Measurements from ENCODE around the gene HOXB5.

The HOXB5 gene

DNA sequence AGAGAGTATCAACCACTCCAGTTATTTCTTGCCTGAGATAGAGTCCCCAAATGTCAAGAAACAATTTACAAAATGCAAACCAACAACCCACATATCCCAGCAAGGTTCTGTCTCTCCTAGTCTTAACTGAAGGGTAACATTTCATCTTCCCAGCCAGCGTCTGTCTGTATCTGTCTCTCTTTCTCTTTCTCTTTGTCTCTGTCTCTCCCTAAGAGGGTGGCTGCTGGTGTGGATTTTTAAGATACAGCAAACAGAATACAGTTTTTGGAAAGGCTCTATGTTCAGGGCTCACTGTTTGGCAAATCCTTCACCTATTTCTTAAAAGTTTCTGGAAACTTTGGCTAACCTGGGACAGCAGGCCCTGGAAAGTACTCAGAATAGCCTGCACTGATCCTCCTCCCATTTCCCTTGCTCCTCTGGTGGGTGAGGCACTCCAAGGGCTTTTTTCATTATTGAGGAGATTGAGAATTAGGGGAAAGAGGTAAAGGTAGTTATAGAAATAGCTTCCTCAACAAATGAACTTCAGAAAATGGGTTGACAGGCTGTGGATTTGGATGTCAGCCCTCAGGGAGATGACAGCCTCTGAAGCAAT lies 21.7 kb downstream of the HOXB5 start:
- Histone ChIP-seq H3K4me1 (ENCODE audit: insufficient read depth, low read length) (no peaks in the 10 kb centered on the region), H4K20me1 (ENCODE audit: insufficient read depth, low read length) (no peaks in the 10 kb centered on the region), H3K36me3 (ENCODE audit: insufficient read depth, low read length) (no peaks in the 10 kb centered on the region), H3K27me3 (ENCODE audit: insufficient read depth, low read length, poor library complexity) (peaks cover 43% of the 10 kb centered on the region), H3K79me2 (ENCODE audit: insufficient read depth, low read length) (no peaks in the 10 kb centered on the region), H3K9me3 (ENCODE audit: insufficient read depth, low read length, severe bottlenecking) (no peaks in the 10 kb centered on the region), H3K27ac (ENCODE audit: low read length) (no peak overlapping the region), H2AFZ (ENCODE audit: low read depth, low read length) (no peak overlapping the region), H3K4me2 (ENCODE audit: insufficient read depth, low read length) (no peak overlapping the region), H3K4me3 (ENCODE audit: low read depth in 1 of 2, low read length in 2 of 2) (no peak overlapping the region), H3K9ac (ENCODE audit: low read depth, low read length) (no peak overlapping the region)
- ATAC-seq (ENCODE audit: insufficient read depth, low read depth) (no peak), DNase-seq (no peak)
- TF ChIP-seq, protein P1, sequence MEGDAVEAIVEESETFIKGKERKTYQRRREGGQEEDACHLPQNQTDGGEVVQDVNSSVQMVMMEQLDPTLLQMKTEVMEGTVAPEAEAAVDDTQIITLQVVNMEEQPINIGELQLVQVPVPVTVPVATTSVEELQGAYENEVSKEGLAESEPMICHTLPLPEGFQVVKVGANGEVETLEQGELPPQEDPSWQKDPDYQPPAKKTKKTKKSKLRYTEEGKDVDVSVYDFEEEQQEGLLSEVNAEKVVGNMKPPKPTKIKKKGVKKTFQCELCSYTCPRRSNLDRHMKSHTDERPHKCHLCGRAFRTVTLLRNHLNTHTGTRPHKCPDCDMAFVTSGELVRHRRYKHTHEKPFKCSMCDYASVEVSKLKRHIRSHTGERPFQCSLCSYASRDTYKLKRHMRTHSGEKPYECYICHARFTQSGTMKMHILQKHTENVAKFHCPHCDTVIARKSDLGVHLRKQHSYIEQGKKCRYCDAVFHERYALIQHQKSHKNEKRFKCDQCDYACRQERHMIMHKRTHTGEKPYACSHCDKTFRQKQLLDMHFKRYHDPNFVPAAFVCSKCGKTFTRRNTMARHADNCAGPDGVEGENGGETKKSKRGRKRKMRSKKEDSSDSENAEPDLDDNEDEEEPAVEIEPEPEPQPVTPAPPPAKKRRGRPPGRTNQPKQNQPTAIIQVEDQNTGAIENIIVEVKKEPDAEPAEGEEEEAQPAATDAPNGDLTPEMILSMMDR (IDR thresholded peaks at IDR 0.05; ENCODE audit: borderline replicate concordance, extremely low read depth, low read length, poor library complexity, severe bottlenecking), result no peak
- no peak for TF ChIP-seq EZH2 (IDR thresholded peaks at IDR 0.05; ENCODE audit: borderline replicate concordance, low read depth, low read length, severe bottlenecking)

- no peak overlapping the region for H2AFZ ChIP-seq (ENCODE audit: low read depth, low read length)
- H3K36me3 ChIP-seq (ENCODE audit: insufficient read depth, low read length), result no peaks in the 10 kb centered on the region
- H3K9me3 ChIP-seq (ENCODE audit: insufficient read depth, low read length, severe bottlenecking), result no peaks in the 10 kb centered on the region
- H3K4me1 ChIP-seq (ENCODE audit: insufficient read depth, low read length), result no peaks in the 10 kb centered on the region
- H4K20me1 ChIP-seq (ENCODE audit: insufficient read depth, low read length), result no peaks in the 10 kb centered on the region
- H3K27ac ChIP-seq (ENCODE audit: low read length), result no peak overlapping the region
- TF ChIP-seq, protein P1 (IDR thresholded peaks at IDR 0.05; ENCODE audit: borderline replicate concordance, extremely low read depth, low read length, poor library complexity, severe bottlenecking), result no peak
- no peak for TF ChIP-seq EZH2 (IDR thresholded peaks at IDR 0.05; ENCODE audit: borderline replicate concordance, low read depth, low read length, severe bottlenecking)
- H3K79me2 ChIP-seq (ENCODE audit: insufficient read depth, low read length), result no peaks in the 10 kb centered on the region
- no peak overlapping the region for H3K9ac ChIP-seq (ENCODE audit: low read depth, low read length)
- no peak for DNase-seq
- ATAC-seq (ENCODE audit: insufficient read depth, low read depth), result no peak
- no peak overlapping the region for H3K4me3 ChIP-seq (ENCODE audit: low read depth in 1 of 2, low read length in 2 of 2)
- H3K4me2 ChIP-seq (ENCODE audit: insufficient read depth, low read length), result no peak overlapping the region
- H3K27me3 ChIP-seq (ENCODE audit: insufficient read depth, low read length, poor library complexity), result peaks cover 48% of the 10 kb centered on the region
Observed at GRCh38 chr17:48571024-48571818, 22.4 kb downstream of the HOXB5 start.

DNA sequence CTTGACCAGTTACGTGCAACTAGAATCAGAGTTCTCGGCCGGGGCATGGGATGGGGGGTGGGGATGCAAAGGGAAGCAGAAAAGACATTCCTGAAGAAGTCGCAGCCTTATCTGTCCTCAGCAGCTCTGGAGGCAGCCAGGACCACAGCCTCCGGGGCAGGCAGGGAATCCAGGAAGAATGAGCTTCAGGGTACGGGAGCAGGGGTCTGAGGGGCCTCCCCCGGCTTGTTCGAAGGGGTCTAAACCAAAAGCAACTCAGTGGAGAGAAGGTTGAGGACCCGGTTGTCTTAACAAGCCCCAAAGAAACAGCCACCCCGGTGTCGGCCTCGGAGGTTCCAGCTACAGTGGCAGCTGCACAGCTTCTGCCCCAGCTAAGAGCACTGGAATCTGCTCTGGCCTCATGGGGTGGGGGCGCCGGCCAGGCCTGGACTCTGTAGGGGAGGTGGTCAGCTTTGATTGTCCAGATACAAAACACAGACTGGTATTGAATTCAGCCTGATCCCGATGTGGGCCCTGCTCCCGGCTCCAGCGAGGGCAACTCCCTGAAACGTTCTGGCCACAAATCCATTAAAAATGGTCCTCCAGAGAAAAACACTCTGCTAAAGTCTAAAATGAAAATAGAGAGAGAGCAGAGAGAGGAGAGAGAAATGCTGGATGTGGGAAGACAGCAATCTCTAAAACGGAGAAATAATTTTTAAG lies 23.1 kb downstream of the HOXB5 start:
- no peak overlapping the region for H3K9ac ChIP-seq (ENCODE audit: low read depth, low read length)
- no peaks in the 10 kb centered on the region for H3K9me3 ChIP-seq (ENCODE audit: insufficient read depth, low read length, severe bottlenecking)
- H3K27ac ChIP-seq (ENCODE audit: low read length), result no peak overlapping the region
- no peak overlapping the region for H3K4me3 ChIP-seq (ENCODE audit: low read depth in 1 of 2, low read length in 2 of 2)
- no peak overlapping the region for H2AFZ ChIP-seq (ENCODE audit: low read depth, low read length)
- ATAC-seq (ENCODE audit: insufficient read depth, low read depth) (no peak), DNase-seq (no peak)
- no peaks in the 10 kb centered on the region for H4K20me1 ChIP-seq (ENCODE audit: insufficient read depth, low read length)
- no peaks in the 10 kb centered on the region for H3K79me2 ChIP-seq (ENCODE audit: insufficient read depth, low read length)
- H3K4me2 ChIP-seq (ENCODE audit: insufficient read depth, low read length), result no peak overlapping the region
- no peak for TF ChIP-seq EZH2 (IDR thresholded peaks at IDR 0.05; ENCODE audit: borderline replicate concordance, low read depth, low read length, severe bottlenecking)
- TF ChIP-seq, protein P1 (IDR thresholded peaks at IDR 0.05; ENCODE audit: borderline replicate concordance, extremely low read depth, low read length, poor library complexity, severe bottlenecking), result no peak
- H3K27me3 ChIP-seq (ENCODE audit: insufficient read depth, low read length, poor library complexity), result peaks cover 49% of the 10 kb centered on the region
- no peaks in the 10 kb centered on the region for H3K36me3 ChIP-seq (ENCODE audit: insufficient read depth, low read length)
- no peaks in the 10 kb centered on the region for H3K4me1 ChIP-seq (ENCODE audit: insufficient read depth, low read length)

Data from DND-41 (cell line).